ENCODE measurements around the gene DCDC2C. TPM values are rescaled to one million over a fixed set of nuclear protein-coding genes. Genes with fewer than 3 reads are reported as not detected.

Gene DCDC2C
- total RNA-seq, 1 experiment from 2014 or later = not detected

Other genes starting within 250 kb of the DCDC2C start
- gene ADI1, start 184.0 kb upstream of the DCDC2C start, total RNA-seq (2014; rRNA removed; shearing (Covaris generic); ENCODE audit: low replicate concordance) = 42.7 and 54.8 TPM in 2 replicates
- gene RNASEH1, start 145.2 kb upstream of the DCDC2C start, total RNA-seq (2014; rRNA removed; shearing (Covaris generic); ENCODE audit: low replicate concordance) = 23.5 and 27.9 TPM in 2 replicates
- gene RPS7, start 128.3 kb upstream of the DCDC2C start, total RNA-seq (2014; rRNA removed; shearing (Covaris generic); ENCODE audit: low replicate concordance) = 2,706 and 2,991 TPM in 2 replicates
- 5.2 TPM in 1 of 2 replicates, not detected in the other for gene COLEC11, start 108.5 kb upstream of the DCDC2C start, total RNA-seq (2014; rRNA removed; shearing (Covaris generic); ENCODE audit: low replicate concordance)
- gene ALLC, start 45.4 kb upstream of the DCDC2C start, total RNA-seq (2014; rRNA removed; shearing (Covaris generic); ENCODE audit: low replicate concordance) = not detected in 2 replicates

Measured in Caki2 (cell line).